Measurements from ENCODE around the gene TEX48.

The TEX48 gene

GRCh38 chr9:114691956-114692295 lies 9.9 kb upstream of the TEX48 start:
- no peaks in the 10 kb centered on the region for H3K4me1 Mint-ChIP-seq
- no peak overlapping the region for H3K4me3 Mint-ChIP-seq
- H3K9me3 Mint-ChIP-seq, result no peaks in the 10 kb centered on the region
- DNase-seq, result no peak
- TF ChIP-seq CTCF (IDR thresholded peaks at IDR 0.05), result no peak
- no peaks in the 10 kb centered on the region for H3K36me3 Mint-ChIP-seq (ENCODE audit: low read depth)
- H3K27ac Mint-ChIP-seq, result no peak overlapping the region
- H3K27me3 Mint-ChIP-seq (ENCODE audit: low read depth, poor library complexity), result peaks cover 11% of the 10 kb centered on the region

GRCh38 chr9:114691046-114691955 lies 9.3 kb upstream of the TEX48 start:
- TF ChIP-seq CTCF (IDR thresholded peaks at IDR 0.05), result no peak
- H3K4me3 Mint-ChIP-seq, result no peak overlapping the region
- no peak for DNase-seq
- H3K36me3 Mint-ChIP-seq (ENCODE audit: low read depth), result no peaks in the 10 kb centered on the region
- H3K27ac Mint-ChIP-seq, result no peak overlapping the region
- H3K27me3 Mint-ChIP-seq (ENCODE audit: low read depth, poor library complexity), result peaks cover 11% of the 10 kb centered on the region
- H3K9me3 Mint-ChIP-seq, result no peaks in the 10 kb centered on the region
- no peaks in the 10 kb centered on the region for H3K4me1 Mint-ChIP-seq

- no peak overlapping the region for H3K27ac Mint-ChIP-seq
These were observed 8.3 kb upstream of the TEX48 start for GRCh38 chr9:114690308-114690707.

GRCh38 chr9:114689813-114690212 lies 7.8 kb upstream of the TEX48 start:
- Mint-ChIP-seq H3K4me3 (no peak overlapping the region), H3K4me1 (no peaks in the 10 kb centered on the region), H3K36me3 (ENCODE audit: low read depth) (no peaks in the 10 kb centered on the region)

More at GRCh38 chr9:114690308-114690707, 8.3 kb upstream of the TEX48 start:
- Mint-ChIP-seq H3K36me3 (ENCODE audit: low read depth) (no peaks in the 10 kb centered on the region), H3K27me3 (ENCODE audit: low read depth, poor library complexity) (peaks cover 11% of the 10 kb centered on the region), H3K4me1 (no peaks in the 10 kb centered on the region), H3K4me3 (no peak overlapping the region), H3K9me3 (no peaks in the 10 kb centered on the region)
- DNase-seq, result no peak
- no peak for TF ChIP-seq CTCF (IDR thresholded peaks at IDR 0.05)

GRCh38 chr9:114688909-114689610 lies 7.1 kb upstream of the TEX48 start:
- Mint-ChIP-seq H3K27ac (no peak overlapping the region), H3K36me3 (ENCODE audit: low read depth) (no peaks in the 10 kb centered on the region), H3K27me3 (ENCODE audit: low read depth, poor library complexity) (peaks cover 11% of the 10 kb centered on the region), H3K4me3 (no peak overlapping the region), H3K9me3 (no peaks in the 10 kb centered on the region), H3K4me1 (no peaks in the 10 kb centered on the region)
- DNase-seq, result no peak
- no peak for TF ChIP-seq CTCF (IDR thresholded peaks at IDR 0.05)

More at GRCh38 chr9:114689813-114690212, 7.8 kb upstream of the TEX48 start:
- no peak for DNase-seq
- no peaks in the 10 kb centered on the region for H3K9me3 Mint-ChIP-seq
- no peak for TF ChIP-seq CTCF (IDR thresholded peaks at IDR 0.05)
- H3K27me3 Mint-ChIP-seq (ENCODE audit: low read depth, poor library complexity), result peaks cover 11% of the 10 kb centered on the region
- H3K27ac Mint-ChIP-seq, result no peak overlapping the region

Measured in nephron progenitor cell (in vitro differentiated cells).